ENCODE measurements around the gene C12orf75. TPM values are rescaled to one million over a fixed set of nuclear protein-coding genes. Genes with fewer than 3 reads are reported as not detected.
"Not testable (repeated sequence)": the region's sequence is repeated elsewhere in the genome, so short reads cannot be mapped to it uniquely, and the experiment has no call there.

The C12orf75 gene
- total and polyA plus RNA-seq, 9 donors, result 5.4 to 18.5 (median 8.5) TPM

GRCh38 chr12:105332925-105333324 lies 2.4 kb downstream of the C12orf75 start:
- Histone ChIP-seq H3K9me3 (replicated peaks; ENCODE audit: control insufficient read depth, low read depth, low read length) (no peaks in the 10 kb centered on the region), H3K27me3 (ENCODE audit: control insufficient read depth, insufficient read depth, low read length) (peaks cover 5% of the 10 kb centered on the region), H3K27ac (ENCODE audit: low read length) (no peak overlapping the region), H3K4me3 (ENCODE audit: low read length) (no peak overlapping the region), H3K4me1 (ENCODE audit: control insufficient read depth, insufficient read depth, low read length) (peaks cover 9% of the 10 kb centered on the region), H3K36me3 (ENCODE audit: control insufficient read depth, insufficient read depth, low read length) (no peaks in the 10 kb centered on the region)
- no peak for DNase-seq
- WGBS (ENCODE audit: insufficient coverage), result no CpG with 5 or more reads among the region's 1 CpG

- Histone ChIP-seq H3K4me3 (ENCODE audit: low read length) (no peak overlapping the region), H3K9me3 (replicated peaks; ENCODE audit: control insufficient read depth, low read depth, low read length) (no peaks in the 10 kb centered on the region), H3K27me3 (ENCODE audit: control insufficient read depth, insufficient read depth, low read length) (peaks cover 5% of the 10 kb centered on the region), H3K36me3 (ENCODE audit: control insufficient read depth, insufficient read depth, low read length) (no peaks in the 10 kb centered on the region), H3K27ac (ENCODE audit: low read length) (no peak overlapping the region), H3K4me1 (ENCODE audit: control insufficient read depth, insufficient read depth, low read length) (peaks cover 9% of the 10 kb centered on the region)
- no peak for DNase-seq
- 82% methylated on average over 2 of the region's 3 CpGs for WGBS (ENCODE audit: insufficient coverage)
Observed at GRCh38 chr12:105334001-105334400, 3.5 kb downstream of the C12orf75 start.

GRCh38 chr12:105334582-105334981 lies 4.1 kb downstream of the C12orf75 start:
- WGBS (ENCODE audit: insufficient coverage), result no CpG with 5 or more reads among the region's 4 CpGs
- Histone ChIP-seq H3K9me3 (replicated peaks; ENCODE audit: control insufficient read depth, low read depth, low read length) (no peaks in the 10 kb centered on the region), H3K27me3 (ENCODE audit: control insufficient read depth, insufficient read depth, low read length) (peaks cover 5% of the 10 kb centered on the region)

GRCh38 chr12:105335856-105336255 lies 5.4 kb downstream of the C12orf75 start:
- H3K4me1 ChIP-seq (ENCODE audit: control insufficient read depth, insufficient read depth, low read length), result peaks cover 3% of the 10 kb centered on the region
- 92% methylated on average over 3 of the region's 5 CpGs for WGBS (ENCODE audit: insufficient coverage)
- H3K36me3 ChIP-seq (ENCODE audit: control insufficient read depth, insufficient read depth, low read length), result no peaks in the 10 kb centered on the region
- H3K4me3 ChIP-seq (ENCODE audit: low read length), result no peak overlapping the region
- no peak overlapping the region for H3K27ac ChIP-seq (ENCODE audit: low read length)
- H3K9me3 ChIP-seq (replicated peaks; ENCODE audit: control insufficient read depth, low read depth, low read length), result peaks cover 2% of the 10 kb centered on the region
- H3K27me3 ChIP-seq (ENCODE audit: control insufficient read depth, insufficient read depth, low read length), result peaks cover 5% of the 10 kb centered on the region
- no peak for DNase-seq

More at GRCh38 chr12:105334582-105334981, 4.1 kb downstream of the C12orf75 start:
- Histone ChIP-seq H3K27ac (ENCODE audit: low read length) (no peak overlapping the region), H3K4me1 (ENCODE audit: control insufficient read depth, insufficient read depth, low read length) (peaks cover 9% of the 10 kb centered on the region), H3K4me3 (ENCODE audit: low read length) (no peak overlapping the region), H3K36me3 (ENCODE audit: control insufficient read depth, insufficient read depth, low read length) (no peaks in the 10 kb centered on the region)
- DNase-seq, result no peak

- no peak overlapping the region for H3K4me3 ChIP-seq (ENCODE audit: low read length)
- no peak for DNase-seq
- no peaks in the 10 kb centered on the region for H3K36me3 ChIP-seq (ENCODE audit: control insufficient read depth, insufficient read depth, low read length)
- H3K9me3 ChIP-seq (replicated peaks; ENCODE audit: control insufficient read depth, low read depth, low read length), result peaks cover 3% of the 10 kb centered on the region
- no peak overlapping the region for H3K27ac ChIP-seq (ENCODE audit: low read length)
- WGBS (ENCODE audit: insufficient coverage), result 82% methylated on average over 6 of the region's 7 CpGs
- peaks cover 3% of the 10 kb centered on the region for H3K4me1 ChIP-seq (ENCODE audit: control insufficient read depth, insufficient read depth, low read length)
- peaks cover 5% of the 10 kb centered on the region for H3K27me3 ChIP-seq (ENCODE audit: control insufficient read depth, insufficient read depth, low read length)
Observed at GRCh38 chr12:105336411-105336810, 5.9 kb downstream of the C12orf75 start.

GRCh38 chr12:105337391-105337790 lies 6.9 kb downstream of the C12orf75 start:
- H3K27me3 ChIP-seq (ENCODE audit: control insufficient read depth, insufficient read depth, low read length), result no peaks in the 10 kb centered on the region

GRCh38 chr12:105338966-105339365 lies 8.5 kb downstream of the C12orf75 start:
- H3K4me3 ChIP-seq (ENCODE audit: low read length), result no peak overlapping the region
- peak; percentile 38 for DNase-seq
- WGBS (ENCODE audit: insufficient coverage), result no CpG with 5 or more reads among the region's 1 CpG
- H3K36me3 ChIP-seq (ENCODE audit: control insufficient read depth, insufficient read depth, low read length), result no peaks in the 10 kb centered on the region
- H3K27ac ChIP-seq (ENCODE audit: low read length), result no peak overlapping the region
- peaks cover 3% of the 10 kb centered on the region for H3K9me3 ChIP-seq (replicated peaks; ENCODE audit: control insufficient read depth, low read depth, low read length)
- no peaks in the 10 kb centered on the region for H3K27me3 ChIP-seq (ENCODE audit: control insufficient read depth, insufficient read depth, low read length)
- H3K4me1 ChIP-seq (ENCODE audit: control insufficient read depth, insufficient read depth, low read length), result no peaks in the 10 kb centered on the region

More at GRCh38 chr12:105337391-105337790, 6.9 kb downstream of the C12orf75 start:
- no peak overlapping the region for H3K4me3 ChIP-seq (ENCODE audit: low read length)
- no peak overlapping the region for H3K27ac ChIP-seq (ENCODE audit: low read length)
- WGBS (ENCODE audit: insufficient coverage), result 75% methylated on average over 1 of the region's 3 CpGs
- H3K4me1 ChIP-seq (ENCODE audit: control insufficient read depth, insufficient read depth, low read length), result no peaks in the 10 kb centered on the region
- peaks cover 3% of the 10 kb centered on the region for H3K9me3 ChIP-seq (replicated peaks; ENCODE audit: control insufficient read depth, low read depth, low read length)
- no peaks in the 10 kb centered on the region for H3K36me3 ChIP-seq (ENCODE audit: control insufficient read depth, insufficient read depth, low read length)
- no peak for DNase-seq

- DNase-seq, result no peak
- no CpG with 5 or more reads among the region's 2 CpGs for WGBS (ENCODE audit: insufficient coverage)
- H3K4me3 ChIP-seq (ENCODE audit: low read length), result no peak overlapping the region
- H3K27ac ChIP-seq (ENCODE audit: low read length), result no peak overlapping the region
- H3K4me1 ChIP-seq (ENCODE audit: control insufficient read depth, insufficient read depth, low read length), result no peaks in the 10 kb centered on the region
- H3K27me3 ChIP-seq (ENCODE audit: control insufficient read depth, insufficient read depth, low read length), result no peaks in the 10 kb centered on the region
- no peaks in the 10 kb centered on the region for H3K36me3 ChIP-seq (ENCODE audit: control insufficient read depth, insufficient read depth, low read length)
- peaks cover 3% of the 10 kb centered on the region for H3K9me3 ChIP-seq (replicated peaks; ENCODE audit: control insufficient read depth, low read depth, low read length)
Observed at GRCh38 chr12:105341010-105341409, 10.5 kb downstream of the C12orf75 start.

- DNase-seq, result not testable (repeated sequence)
Observed at GRCh38 chr12:105341620-105342019, 11.1 kb downstream of the C12orf75 start.

GRCh38 chr12:105342464-105342863 lies 12.0 kb downstream of the C12orf75 start:
- Histone ChIP-seq H3K9me3 (replicated peaks; ENCODE audit: control insufficient read depth, low read depth, low read length) (peaks cover 3% of the 10 kb centered on the region), H3K4me3 (ENCODE audit: low read length) (no peak overlapping the region), H3K36me3 (ENCODE audit: control insufficient read depth, insufficient read depth, low read length) (no peaks in the 10 kb centered on the region), H3K27me3 (ENCODE audit: control insufficient read depth, insufficient read depth, low read length) (no peaks in the 10 kb centered on the region), H3K27ac (ENCODE audit: low read length) (no peak overlapping the region), H3K4me1 (ENCODE audit: control insufficient read depth, insufficient read depth, low read length) (no peaks in the 10 kb centered on the region)
- no peak for DNase-seq

More at GRCh38 chr12:105341620-105342019, 11.1 kb downstream of the C12orf75 start:
- not testable (repeated sequence) for H3K27ac ChIP-seq (ENCODE audit: low read length); H3K4me3 ChIP-seq (ENCODE audit: low read length); H3K27me3 ChIP-seq (ENCODE audit: control insufficient read depth, insufficient read depth, low read length); H3K4me1 ChIP-seq (ENCODE audit: control insufficient read depth, insufficient read depth, low read length); H3K36me3 ChIP-seq (ENCODE audit: control insufficient read depth, insufficient read depth, low read length); H3K9me3 ChIP-seq (replicated peaks; ENCODE audit: control insufficient read depth, low read depth, low read length)
- no CpG with 5 or more reads among the region's 1 CpG for whole genome bisulfite sequencing (ENCODE audit: insufficient coverage)

GRCh38 chr12:105343836-105344235 lies 13.3 kb downstream of the C12orf75 start:
- WGBS (ENCODE audit: insufficient coverage), result 86% methylated on average over 1 of the region's 1 CpG
- Histone ChIP-seq H3K9me3 (replicated peaks; ENCODE audit: control insufficient read depth, low read depth, low read length) (peaks cover 3% of the 10 kb centered on the region), H3K4me1 (ENCODE audit: control insufficient read depth, insufficient read depth, low read length) (no peaks in the 10 kb centered on the region), H3K27me3 (ENCODE audit: control insufficient read depth, insufficient read depth, low read length) (no peaks in the 10 kb centered on the region), H3K36me3 (ENCODE audit: control insufficient read depth, insufficient read depth, low read length) (no peaks in the 10 kb centered on the region), H3K4me3 (ENCODE audit: low read length) (no peak overlapping the region), H3K27ac (ENCODE audit: low read length) (no peak overlapping the region)
- no peak for DNase-seq
